SIG-M5 treated with dmso at 0.1 percent for 504 hours (cell line): ENCODE measurements around the gene TRIP12.
"Not testable (repeated sequence)": the region's sequence is repeated elsewhere in the genome, so short reads cannot be mapped to it uniquely, and the experiment has no call there.

ENCODE experiments used
- DNase-seq: peaks from one replicate; lab custom pipeline; 2025; ENCODE audit not compliant: unreplicated experiment; lab: John Stamatoyannopoulos, UW

TRIP12 gene

DNA sequence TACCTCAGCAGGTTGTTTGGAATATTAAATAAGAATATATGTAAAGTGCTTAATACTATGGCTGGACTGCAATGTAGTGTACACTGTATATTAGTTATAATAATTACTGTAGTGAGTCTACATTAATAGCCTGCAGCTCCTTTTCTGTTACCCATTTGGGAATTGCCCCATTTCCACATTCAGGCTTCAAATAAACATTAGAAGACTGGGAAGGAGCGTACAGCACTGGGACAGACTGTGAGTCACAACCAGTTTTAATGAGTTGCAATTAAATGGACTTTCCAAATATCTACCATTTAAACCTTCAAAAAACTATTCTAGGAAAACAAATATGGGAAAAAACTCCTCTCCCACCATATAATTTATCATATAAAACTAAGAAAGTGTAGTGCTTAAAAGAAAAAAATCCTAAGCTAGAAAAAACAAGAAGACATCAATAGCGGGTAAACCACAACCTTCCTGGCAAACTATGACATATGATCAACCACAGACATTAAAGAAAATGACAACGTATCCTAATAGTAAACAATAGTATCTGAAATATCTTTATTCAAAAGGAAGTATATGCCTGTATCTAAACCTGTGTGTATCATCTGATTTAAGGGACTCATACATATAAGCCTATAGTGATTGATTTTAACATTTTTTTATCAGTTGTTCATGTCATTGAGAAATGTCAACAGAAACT, 86.1 kb downstream of the TRIP12 start:
- DNase-seq = no peak

DNA sequence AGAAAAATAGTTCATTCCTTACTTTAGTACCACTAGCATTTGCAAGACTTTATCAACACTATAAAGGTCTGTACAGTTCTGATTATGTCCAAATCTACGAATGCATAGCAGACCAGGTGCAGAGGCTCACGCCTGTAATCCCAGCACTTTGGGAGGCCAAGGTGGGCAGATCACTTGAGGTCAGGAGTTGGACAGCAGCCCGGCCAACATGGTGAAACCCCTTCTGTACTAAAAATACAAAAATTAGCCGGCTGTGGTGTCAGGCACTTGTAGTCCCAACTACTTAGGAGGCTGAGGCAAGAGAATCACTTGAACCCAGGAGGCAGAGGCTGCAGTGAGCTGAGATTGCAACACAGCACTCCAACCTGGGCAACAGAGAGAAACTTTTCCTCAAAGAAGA, 87.4 kb downstream of the TRIP12 start:
- DNase-seq = not testable (repeated sequence)

DNA sequence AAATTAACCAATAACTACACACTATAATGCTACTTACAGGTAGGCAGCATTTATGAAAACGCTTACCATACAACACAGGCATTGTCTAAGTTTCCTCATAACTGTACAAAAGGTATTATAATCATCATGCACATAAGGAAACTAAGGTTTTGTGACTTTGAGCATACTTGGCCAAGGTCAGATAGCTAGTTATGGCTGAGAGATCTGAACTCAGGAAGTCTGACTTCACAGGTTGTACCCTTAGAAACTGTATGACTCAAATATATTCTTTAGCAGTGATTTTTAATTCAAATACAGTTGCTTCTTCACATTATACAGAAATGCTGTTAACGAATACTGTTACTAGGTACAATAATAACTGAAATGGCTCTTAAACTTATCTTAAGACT, 89.3 kb downstream of the TRIP12 start:
- DNase-seq = no peak

DNA sequence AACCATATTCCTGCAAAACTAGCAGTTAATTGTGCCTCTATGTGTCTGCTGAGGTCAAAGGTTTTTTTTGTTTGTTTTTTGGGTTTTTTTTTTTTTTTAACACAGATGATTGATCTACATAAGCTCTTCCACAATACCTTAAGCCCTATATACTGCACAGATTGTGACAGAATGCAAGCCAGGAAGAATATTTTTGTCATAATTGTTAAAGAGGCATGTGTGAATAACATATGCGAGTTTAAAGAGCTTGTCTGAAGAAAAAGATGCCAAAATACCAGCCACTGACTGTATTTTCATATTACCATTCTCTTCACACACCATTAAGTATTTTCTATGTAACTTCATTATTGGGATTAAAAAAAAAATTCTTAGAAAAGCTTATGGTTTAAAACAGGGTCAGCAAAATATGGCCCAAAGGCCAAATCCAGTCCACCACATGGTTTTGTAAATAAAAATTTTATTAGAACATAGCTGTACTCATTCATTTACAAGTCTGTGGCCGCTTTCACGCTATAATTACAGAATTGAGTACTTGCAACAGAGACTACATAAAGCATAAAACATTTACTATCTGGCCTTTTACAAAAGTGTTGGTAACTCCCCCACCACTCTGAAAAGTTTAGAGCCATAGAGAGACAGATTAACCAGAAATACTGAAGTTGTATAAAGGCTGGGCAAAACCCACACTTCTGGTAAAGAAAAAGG, 89.9 kb downstream of the TRIP12 start:
- no peak for DNase-seq

DNA sequence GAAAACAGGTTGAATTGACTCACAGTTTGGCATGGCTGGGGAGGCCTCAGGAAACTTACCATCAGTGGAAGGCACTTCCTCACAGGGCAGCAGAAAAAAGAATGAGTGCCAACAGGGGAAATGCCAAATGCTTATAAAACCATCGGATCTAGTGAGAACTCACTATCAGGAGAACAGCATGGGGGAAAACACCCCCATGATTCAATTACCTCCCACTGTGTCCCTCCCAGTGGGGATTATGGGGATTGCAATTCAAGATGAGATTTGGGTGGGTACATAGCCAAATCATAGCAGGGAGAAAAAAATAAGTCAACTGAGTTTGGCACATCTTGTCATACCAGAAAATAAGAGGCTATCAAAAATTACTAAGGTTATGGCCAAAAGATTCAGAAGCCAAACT, 96.3 kb downstream of the TRIP12 start:
- no peak for DNase-seq

DNA sequence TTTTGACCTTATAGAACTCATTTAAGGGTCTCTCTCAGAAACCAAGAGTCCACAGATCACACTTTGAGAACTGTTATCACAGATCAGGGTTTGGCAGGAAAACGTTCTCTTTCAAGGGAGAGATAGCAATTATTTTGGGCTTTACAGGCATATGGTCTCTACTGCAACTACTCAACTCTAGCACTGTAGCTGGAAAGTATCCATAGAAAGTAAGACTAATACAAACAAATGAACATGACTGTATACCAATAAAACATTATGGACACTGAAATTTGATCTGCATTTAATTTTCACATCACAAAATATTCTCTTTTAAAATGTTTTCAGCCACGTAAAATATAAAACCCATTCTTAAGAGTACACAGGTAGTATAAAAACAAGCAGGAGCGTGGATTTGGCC, 100.5 kb downstream of the TRIP12 start:
- DNase-seq = no peak

DNA sequence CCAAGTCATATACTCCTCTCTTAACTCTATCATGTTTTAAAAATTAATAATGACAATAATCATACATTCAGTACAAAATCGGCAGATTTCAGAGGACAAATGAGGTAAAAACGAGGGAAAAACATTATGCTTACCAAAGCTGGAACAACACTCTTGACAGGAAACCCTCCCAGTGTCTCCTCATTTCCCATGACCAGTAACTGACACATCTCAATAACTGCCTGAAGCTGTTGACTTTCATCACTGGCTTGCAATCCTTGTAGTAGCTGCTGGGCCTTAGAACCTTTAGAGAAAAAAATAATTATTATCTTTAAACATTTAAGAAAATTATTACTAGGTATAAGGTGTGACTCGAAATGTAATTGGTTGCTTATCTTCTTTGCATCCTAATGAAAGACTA, 103.6 kb downstream of the TRIP12 start:
- DNase-seq = no peak

DNA sequence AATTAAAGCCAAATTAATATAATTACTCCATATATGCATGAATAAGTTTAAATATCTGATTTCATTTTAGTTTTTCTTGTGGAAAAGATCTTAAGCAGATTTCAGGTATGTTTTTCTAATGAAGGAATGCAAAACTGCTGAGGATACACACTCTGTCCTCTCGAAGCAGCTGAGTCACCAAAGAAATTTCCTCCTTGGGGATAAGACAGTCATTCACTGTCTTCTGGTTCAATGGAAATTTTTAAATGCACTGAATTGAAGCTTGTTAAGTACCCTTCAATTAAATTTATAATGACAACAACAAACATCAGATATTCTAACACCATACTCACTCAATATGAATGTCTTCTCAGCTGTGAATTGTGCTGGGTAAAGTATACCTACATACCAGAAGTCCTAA, 106.0 kb downstream of the TRIP12 start:
- DNase-seq = no peak

DNA sequence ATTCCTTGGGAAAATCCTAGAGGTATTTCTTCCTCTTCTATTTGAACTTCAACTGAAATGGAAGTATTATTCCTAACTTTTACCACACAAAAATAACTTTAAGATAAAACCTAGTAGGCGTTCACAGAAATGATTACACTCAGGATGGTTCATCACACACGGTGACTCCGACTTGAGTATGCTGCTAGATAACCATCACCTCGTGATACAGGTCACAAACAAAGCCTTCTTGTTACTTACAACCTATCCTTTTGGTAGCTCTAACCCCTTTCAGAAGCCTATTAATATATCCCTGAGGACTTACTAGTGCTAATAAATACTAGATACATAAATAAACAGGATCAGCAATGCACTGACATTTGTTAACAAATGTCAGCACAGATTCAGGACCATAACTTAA, 106.5 kb downstream of the TRIP12 start:
- DNase-seq = no peak

DNA sequence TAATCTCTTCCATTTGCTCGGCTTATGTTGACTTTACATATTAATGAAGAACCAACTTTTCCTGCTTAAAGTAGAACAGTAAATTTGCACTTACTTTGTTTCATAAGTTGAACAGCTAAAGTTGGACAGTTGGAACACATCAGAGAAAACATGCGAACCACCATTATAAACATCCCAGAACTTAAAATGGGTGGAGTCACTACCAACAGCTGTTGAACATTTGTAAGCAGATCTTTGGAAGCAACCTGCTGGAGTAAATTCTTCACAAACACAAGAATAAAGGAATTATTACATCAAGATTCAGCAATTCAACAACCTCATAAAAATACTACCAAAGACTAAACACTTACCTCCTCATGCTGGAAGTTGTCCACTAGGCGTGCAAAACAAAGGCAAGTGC, 111.0 kb downstream of the TRIP12 start:
- DNase-seq = no peak

DNA sequence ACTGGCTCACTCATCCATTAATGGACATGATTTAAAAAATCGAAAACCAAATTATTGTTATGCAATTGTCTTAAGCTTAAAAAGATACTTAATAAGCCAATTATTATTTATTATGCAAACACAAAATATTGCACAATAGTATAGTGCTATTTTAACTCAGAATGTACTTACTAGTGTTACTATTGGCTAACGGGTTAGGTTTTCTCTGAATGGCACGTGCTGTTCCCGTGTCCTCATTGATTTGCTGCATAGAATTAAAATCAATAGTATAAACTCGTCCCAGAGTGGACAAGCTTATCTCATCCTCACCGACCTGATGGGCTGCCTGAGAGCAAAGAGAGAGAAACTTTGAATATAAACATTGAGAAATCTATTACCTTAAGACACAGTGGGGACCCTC, 116.2 kb downstream of the TRIP12 start:
- DNase-seq = no peak

DNA sequence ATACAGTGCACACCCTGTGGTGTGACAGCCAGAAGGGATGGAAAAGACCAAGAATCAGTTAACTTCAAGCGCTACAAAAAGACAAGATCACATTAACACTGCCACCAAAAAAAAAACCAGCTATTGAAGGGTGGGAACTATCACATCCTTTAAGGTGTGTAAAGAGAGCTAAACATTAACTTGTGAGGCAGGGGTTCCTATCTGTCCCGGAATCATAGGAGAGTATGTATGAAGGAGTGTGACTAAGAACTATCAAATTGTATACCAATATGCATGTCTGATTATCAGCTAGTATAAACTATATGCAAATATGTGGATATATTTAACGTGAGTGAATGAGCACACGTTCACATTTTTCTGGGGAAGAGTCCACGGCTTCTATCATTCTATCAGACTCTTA, 119.0 kb downstream of the TRIP12 start:
- no peak for DNase-seq

DNA sequence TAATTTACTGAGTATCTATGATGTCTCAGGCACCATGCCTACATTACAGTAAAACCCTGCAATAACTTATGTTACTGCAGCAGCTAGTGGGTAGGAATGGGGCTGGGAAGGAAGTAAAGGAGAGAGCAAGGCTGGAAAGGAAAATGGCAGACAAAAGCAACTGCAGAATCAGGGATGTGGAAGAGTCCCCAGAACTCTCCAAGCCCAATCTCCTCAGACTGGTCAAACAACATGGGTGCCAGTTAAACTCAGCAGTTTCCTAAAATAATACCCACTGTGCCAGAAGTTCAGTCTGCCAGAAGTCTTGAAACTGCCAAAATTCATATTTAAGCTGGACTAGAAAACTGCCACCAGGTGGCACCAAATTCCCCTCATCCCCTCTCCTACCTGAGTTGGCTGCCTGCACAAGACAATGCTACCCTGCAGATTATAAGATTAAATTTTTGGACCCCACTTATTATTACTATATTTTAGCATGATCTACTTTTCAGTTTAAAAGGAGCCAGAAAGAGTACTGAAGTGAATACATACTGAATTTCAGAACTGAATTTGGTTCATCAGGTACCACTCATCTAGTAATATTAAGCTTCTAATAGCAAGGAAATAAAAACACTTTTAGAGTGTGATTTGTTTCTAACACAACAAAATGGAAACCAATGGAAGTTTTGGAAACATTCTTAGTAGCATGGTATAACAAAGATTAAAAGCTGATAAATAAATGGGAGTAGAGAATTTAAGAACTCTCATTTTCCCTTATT, 120.6 kb downstream of the TRIP12 start:
- DNase-seq = peak; percentile 43

DNA sequence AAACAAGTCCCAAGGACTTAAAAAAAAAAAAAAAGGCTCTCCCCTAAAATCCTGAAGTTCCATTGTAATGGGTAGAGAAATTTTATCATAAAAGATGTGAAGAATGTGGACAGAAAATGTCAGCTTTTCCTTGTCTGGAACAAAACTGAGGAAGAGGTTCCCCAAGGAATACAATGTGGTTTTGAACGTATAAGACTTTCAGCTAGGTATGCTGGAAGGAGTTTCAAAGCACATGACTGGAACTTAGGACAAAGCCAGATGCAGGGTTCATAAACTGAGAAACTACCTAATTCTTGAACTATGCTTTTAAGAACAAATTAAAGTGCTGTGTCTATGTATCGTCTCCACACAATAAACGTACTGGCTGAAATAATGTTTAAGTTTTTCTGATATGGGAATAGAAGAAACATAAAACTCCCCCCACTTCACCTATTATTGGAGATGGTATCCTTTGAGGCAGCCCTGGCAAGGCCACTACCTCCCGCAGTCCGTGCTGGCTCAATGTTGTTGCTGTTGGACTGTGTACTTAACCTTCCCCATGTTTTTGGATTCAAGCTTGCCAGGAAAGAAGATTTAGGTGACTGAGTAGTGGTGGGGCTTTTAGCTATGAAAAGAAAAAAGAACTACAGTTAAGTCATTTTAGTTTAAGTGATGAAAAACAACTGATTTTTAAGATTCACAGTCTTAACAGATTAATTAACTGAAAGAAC, 123.2 kb downstream of the TRIP12 start:
- no peak for DNase-seq

DNA sequence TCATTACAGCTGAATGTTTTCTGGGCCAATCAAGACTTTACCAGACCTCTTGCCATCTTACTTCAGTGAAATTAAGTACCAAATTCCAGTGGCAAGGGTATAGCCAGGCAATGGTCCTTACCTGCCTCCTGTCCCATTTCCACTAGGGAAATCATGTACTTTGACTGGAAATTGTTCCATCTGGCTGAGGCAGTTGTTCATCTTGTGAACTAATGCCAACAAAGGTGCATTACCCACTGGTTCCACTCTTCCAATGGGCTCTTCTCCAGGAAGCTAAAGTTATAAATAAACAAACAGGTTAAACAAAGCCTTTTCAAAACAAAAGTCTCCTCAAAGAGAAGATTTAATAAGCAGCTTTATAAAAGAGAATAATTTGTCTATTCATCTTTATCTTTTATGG, 126.8 kb downstream of the TRIP12 start:
- DNase-seq = no peak

DNA sequence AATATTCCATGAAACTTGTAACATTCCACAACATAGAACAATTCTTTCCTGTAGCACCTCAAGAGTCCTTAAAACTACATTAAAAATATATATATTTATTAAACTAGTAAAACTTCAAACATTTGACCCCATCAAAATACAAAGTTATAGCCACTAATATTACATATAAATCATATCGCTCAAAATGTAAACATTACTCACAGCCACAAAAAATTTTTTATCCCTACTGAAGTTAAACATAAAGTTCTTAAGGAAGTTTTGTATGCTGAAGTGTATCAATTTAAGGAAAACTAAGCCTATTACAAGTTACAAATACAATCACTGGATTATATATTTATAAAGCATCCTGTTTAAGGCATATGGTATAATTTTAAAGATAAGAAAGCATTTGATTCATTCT, 127.2 kb downstream of the TRIP12 start:
- DNase-seq = no peak

DNA sequence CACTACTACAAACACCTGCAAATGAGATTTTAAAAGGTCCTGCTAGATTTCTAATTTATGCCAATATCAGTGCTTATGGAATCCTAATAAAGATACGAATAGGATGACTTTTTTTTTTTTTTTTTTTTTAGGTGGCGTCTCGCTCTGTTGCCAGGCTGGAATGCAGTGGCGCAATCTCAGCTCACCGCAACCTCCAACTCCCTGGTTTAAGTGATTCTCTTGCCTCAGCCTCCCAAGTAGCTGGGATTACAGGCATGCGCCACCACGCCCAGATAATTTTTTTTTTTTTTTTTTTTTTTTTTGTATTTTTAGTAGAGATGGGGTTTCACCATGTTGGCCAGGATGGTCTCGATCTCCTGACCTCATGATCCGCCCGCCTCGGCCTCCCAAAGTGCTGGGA, 135.5 kb downstream of the TRIP12 start:
- not testable (repeated sequence) for DNase-seq

DNA sequence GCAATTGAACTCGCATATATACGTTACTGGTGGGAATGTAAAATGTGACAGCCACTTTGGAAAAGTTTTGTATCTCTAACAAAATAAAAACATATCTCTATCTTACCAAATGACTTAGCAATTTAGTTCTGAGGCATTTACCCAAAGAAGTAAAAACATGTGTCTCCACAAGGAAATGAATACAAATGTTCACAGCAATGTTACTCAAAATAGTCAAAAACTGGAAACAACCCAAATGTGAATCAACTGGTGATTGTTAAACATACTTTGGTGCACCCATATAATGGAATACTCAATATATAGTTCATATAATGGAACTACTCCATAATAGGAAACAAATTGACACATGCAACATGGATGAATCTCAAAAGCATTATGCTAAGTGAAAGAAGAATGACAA, 137.0 kb downstream of the TRIP12 start:
- DNase-seq = no peak

DNA sequence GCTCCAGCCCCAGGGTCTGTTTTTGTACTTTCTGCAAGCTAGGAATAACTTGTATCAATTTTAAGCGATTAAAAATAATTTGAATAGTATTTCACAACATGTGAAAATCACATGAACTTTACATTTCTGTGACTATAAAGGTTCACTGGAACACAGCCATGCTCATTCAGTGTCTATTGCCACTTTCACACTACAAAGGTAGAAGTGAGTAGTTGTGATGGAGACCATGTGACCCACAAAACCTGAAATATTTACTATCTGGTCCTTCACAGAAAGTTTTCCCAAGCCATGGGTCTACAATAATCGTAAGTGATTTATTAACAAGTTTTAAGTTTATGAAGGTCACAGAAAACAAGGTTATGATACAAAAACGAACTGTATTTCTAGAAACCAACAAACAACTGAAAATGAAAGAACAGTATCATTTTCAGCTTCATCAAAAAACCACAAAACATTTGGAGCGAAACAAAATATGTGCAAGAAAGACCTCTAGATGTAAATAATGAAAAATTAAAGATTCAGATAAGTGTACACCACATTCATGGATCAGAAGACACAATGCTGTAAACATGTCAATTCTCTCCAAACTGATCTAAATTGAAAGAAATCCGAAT, 138.6 kb downstream of the TRIP12 start:
- DNase-seq = no peak

DNA sequence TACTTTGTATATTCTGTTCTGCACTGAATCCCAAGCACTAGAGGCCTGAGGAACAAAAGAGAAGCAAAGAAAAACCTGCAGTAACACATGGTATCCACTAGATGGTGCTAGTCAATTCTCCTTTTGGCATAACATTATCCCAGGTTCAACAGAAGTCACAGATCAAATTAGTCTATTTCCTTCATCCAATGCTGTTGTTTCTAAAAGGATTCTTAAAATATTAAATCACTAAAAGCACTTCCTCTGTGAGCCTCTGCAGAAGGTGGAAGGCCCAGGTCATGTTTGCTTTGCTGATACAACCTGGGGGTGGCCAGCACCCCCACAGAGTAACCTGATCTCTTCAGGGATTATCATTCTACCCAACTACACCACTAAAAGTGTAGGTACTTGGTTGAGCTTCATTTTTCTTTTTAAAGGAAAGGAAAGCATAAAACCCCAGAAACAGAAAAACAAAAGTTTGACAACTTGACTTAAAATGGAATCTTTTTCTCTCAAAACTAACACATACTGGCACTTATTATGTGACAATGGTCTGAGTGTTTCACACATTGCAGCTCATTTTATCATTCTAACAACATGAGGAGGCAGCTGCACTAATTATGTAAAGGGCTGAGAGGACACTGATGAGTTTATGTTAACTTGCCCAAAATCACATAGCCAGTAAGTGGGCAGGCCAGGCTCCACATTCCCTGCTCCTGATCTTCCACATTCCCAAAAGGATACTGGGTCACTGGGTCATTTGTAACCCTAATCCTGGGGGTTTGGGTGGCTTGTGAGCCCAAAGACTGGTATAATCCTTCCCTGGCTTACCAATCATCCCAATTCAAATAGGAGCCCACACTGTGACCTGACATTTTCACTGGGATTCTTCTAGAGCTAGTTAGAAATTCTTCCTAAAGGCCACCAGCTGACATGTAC, 140.7 kb downstream of the TRIP12 start:
- DNase-seq = peak; percentile 71
